NOMO-1 treated with DMSO at 0.1 percent for 48 hours (cell line): ENCODE measurements around the gene FKBP15.

Experiments used
- DNase-seq: peaks from one replicate; lab custom pipeline; 2025; ENCODE audit not compliant: unreplicated experiment; lab: John Stamatoyannopoulos, UW

FKBP15 gene

GRCh38 chr9:113184539-113184938, 36.5 kb downstream of the FKBP15 start:
- DNase-seq = no peak

- DNase-seq = no peak
These were observed 37.1 kb downstream of the FKBP15 start for GRCh38 chr9:113183956-113184488.

- DNase-seq = no peak
These were observed 39.9 kb downstream of the FKBP15 start for GRCh38 chr9:113181165-113181564.

- DNase-seq = no peak
These were observed 41.2 kb downstream of the FKBP15 start for GRCh38 chr9:113179839-113180238.

GRCh38 chr9:113178087-113178486, 43.0 kb downstream of the FKBP15 start:
- DNase-seq = no peak

GRCh38 chr9:113177251-113177650, 43.8 kb downstream of the FKBP15 start:
- DNase-seq = no peak

- no peak for DNase-seq
These were observed 44.3 kb downstream of the FKBP15 start for GRCh38 chr9:113176803-113177202.

GRCh38 chr9:113173341-113173740, 47.7 kb downstream of the FKBP15 start:
- no peak for DNase-seq

GRCh38 chr9:113168809-113169208, 52.3 kb downstream of the FKBP15 start:
- DNase-seq = no peak

GRCh38 chr9:113166039-113166438, 55.0 kb downstream of the FKBP15 start:
- no peak for DNase-seq

- DNase-seq = no peak
These were observed 56.4 kb downstream of the FKBP15 start for GRCh38 chr9:113164536-113165300.

GRCh38 chr9:113163001-113163400, 58.1 kb downstream of the FKBP15 start:
- no peak for DNase-seq

GRCh38 chr9:113160571-113160970, 60.5 kb downstream of the FKBP15 start:
- DNase-seq = no peak

- no peak for DNase-seq
These were observed 62.6 kb downstream of the FKBP15 start for GRCh38 chr9:113158446-113158845.

GRCh38 chr9:113156880-113157279, 64.2 kb downstream of the FKBP15 start:
- DNase-seq = no peak

- peak; percentile 65 for DNase-seq
These were observed 65.0 kb downstream of the FKBP15 start for GRCh38 chr9:113155911-113156588.

- peak; percentile 56 for DNase-seq
These were observed 66.1 kb downstream of the FKBP15 start for GRCh38 chr9:113154946-113155345.

- DNase-seq = peak; percentile 38
These were observed 66.6 kb downstream of the FKBP15 start for GRCh38 chr9:113154471-113154870.

GRCh38 chr9:113153599-113153998, 67.5 kb downstream of the FKBP15 start:
- DNase-seq = no peak

- no peak for DNase-seq
These were observed 68.4 kb downstream of the FKBP15 start for GRCh38 chr9:113152699-113153098.

GRCh38 chr9:113151696-113152630, 69.1 kb downstream of the FKBP15 start:
- peak; percentile 39 for DNase-seq
